GM19023 (cell line): Measurements from ENCODE around the gene TSSC4.

ENCODE experiments used
- ATAC-seq: cut with Tn5 transposase; IDR thresholded peaks from one replicate; pipeline ENCODE4 v1.9.1; 2021; ENCODE audit warnings: mild to moderate bottlenecking, moderate library complexity; ENCODE audit not compliant: unreplicated experiment

TSSC4 gene

DNA sequence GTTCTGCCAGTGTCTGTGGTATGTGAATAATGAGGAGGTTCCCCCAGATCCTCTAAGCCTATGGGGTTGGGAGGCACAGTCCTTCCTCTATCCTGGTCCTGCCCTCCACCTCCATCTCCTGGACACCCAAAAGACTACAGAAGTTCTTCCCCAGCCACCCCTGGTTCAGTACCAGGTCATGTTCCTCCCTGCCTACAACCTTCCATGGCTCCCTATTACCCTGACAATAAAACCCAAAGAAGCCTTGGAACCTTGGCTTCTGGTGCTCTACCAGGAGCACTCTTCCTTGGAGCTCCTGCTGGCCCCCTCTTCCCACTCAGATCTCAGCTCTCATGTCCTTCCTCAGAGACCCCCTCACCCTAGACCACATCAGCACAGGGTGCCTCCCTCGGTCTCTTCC, 30.8 kb downstream of the TSSC4 start:
- ATAC-seq: no peak

DNA sequence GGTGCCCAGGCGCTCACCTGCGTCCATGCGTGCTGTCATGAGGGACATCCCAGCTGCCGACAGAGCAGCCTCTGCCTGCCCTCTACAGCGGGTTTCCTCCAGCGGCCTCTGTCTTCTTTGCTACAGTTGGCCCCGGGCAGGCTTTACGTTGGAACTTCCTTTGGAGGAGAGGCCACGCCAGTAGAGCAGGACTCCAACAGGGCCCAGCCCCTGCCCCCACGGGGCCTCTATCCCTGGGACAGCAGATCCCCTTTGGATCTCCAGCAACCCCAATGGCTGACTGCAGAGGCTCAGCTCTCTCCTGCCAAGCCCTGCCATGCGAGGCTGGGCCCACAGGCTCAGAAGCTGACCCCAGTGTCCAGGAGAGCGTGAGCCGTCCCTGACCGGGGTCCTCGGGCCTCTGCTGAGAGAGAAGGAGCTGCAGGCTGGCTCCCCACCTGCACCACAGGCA, 31.6 kb downstream of the TSSC4 start:
- ATAC-seq: no peak

DNA sequence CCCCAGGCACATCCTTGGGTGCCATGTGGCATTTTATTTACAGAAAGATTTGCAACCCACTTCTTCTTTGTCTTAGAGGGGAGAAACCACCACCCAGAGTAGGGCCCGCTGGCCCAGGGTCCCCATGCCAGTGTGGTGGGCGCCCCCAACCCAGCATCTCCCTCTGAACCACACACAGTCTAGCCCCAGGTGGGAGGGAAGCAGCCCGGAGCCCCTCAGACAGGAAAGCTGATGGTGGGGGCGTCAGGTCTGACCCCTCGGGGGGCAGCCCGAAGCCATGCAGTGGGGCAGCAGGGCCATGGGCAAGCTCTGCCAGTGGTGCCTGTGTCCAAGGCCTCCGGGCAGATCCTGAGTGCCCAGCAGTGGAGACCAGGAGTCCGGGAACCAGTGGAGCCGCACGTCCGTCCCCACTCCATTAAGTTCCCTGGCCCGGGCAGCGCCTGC, 32.1 kb downstream of the TSSC4 start:
- no peak for ATAC-seq

DNA sequence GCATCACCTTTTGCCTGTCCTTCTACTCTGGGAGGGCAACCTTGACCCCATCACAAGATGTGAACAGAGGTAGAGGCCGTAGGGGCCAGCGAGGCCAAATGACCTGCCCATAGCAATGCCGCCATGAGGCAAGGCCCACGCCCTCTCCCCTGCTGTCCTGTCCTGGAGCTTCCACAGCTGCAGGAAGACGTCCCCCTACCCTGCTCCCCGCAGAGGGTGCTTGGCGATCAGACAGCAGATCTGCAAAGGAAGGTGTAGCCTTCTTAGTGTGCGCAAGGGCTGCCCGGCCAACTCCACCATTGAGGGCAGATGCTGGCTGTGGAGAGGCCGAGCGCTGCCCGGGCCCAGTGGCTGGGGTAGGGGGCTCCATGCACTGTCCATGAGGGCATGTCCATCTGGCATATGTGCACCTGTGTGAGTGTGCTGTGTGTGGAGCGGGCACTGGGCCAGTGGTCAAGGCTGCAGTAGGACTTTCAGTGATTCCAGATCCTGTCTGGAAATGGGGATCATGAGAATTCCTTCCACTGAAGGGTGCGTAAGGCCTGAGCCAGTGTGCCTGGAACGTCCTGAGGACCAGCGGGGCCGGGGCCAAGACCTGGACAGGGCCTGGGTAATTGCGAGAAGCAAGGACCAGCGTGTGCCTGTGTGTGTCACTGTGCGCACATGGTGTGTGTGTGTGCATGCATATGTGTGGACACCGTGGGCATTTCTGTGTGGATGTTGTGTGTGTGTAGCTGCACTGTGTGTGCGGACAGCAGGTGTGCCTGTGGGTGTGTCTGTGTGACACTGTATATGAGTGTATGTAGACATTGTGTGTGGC, 32.8 kb downstream of the TSSC4 start:
- ATAC-seq: no peak

DNA sequence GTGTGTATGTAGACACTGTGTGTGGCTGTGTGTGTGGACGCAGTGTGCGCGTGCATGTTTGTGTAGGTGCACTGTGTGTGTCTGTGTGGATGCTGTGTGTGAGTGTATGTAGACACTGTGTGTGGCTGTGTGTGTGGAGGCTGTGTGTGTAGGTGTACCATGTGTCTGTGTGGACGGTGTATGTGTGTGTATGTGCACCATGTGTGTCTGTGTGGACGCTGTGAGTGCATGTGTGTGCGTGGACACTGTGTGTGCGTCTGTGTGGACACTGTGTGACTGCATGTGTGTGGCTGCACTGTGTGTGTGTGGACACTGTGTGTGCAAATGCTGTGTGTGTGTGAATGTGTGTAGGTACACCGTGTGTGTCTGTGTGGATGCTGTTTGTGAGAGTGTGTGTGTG, 33.5 kb downstream of the TSSC4 start:
- ATAC-seq: no peak

- ATAC-seq: no peak
Observed at GRCh38 chr11:2434506-2435255, 34.1 kb downstream of the TSSC4 start.

DNA sequence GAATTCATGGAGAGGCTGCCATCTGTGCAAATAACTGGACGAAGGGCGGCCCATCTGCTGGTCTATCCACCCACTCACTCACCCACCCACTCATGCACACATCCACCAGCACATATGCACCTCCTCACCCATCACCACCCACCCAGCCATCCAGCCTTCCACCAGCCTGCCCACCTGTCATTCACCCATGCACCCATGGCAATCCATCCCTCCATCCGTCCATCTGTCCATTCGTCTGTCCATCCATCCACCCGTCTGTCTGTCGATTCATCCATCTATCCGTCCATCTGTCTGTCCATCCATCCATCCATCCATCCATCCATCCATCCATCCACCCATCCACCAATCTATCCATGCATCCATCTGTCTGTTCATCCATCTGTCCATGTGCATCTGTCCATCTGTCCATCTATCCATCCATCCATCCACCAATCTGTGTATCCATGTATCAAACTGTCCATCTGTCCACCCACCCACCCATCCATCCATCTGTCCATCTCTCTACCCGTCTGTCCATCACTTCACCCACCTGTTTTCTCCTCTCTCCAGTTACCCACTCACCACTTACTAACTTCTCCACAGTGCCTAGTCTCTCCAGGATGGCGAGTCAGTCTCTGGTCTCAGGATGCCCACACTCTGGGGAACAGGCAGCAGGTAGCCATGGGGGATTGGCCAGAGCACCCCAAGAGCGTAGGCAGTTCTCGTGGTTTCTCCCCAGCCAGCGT, 34.9 kb downstream of the TSSC4 start:
- ATAC-seq: no peak

- no peak for ATAC-seq
Observed at GRCh38 chr11:2436013-2436520, 35.5 kb downstream of the TSSC4 start.

DNA sequence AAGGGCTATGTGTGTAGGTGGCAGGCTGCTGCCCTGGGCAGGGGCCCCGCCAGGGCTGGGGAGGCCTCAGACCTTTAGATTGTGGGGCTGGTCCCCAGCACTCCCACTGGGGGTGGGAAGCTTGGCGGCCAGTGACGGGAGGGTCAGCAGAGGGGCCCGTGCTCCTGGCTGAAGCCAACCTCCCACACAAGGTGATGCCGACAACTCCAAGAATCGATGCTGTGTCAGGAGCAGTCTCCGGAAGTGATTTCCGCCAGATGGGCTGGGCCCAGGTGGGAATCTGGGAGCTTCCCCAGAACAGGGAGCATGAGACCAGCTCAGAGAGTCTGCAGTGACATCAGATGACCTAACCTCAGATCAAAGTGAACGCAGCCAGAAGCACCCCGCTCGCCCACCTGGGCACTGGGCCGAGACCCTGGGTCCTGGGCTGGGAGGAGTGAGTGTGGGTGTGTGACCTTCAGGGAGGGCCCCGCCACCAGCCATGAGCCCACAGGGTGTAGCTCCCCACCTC, 36.0 kb downstream of the TSSC4 start:
- no peak for ATAC-seq

DNA sequence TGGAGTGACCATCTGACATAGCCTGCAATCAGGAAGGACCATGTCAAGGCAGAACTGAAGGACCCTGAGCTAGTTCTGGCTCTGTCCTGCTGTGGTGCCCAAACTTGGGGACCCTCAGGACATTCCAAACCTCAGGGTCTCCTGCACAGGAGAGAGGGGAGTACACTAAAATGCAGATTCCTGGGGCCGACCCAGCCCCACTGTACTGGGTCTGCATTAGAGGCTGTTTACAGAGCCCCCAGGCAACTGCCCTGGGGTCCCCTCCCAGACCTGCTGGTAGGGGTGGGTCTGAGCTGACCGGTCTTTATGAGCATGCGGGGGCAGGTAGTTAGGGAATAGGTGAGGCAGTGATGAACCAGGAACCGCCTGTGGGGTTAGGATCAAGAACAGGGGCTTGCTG, 37.0 kb downstream of the TSSC4 start:
- ATAC-seq: no peak

GRCh38 chr11:2439820-2440219, 39.3 kb downstream of the TSSC4 start:
- no peak for ATAC-seq

DNA sequence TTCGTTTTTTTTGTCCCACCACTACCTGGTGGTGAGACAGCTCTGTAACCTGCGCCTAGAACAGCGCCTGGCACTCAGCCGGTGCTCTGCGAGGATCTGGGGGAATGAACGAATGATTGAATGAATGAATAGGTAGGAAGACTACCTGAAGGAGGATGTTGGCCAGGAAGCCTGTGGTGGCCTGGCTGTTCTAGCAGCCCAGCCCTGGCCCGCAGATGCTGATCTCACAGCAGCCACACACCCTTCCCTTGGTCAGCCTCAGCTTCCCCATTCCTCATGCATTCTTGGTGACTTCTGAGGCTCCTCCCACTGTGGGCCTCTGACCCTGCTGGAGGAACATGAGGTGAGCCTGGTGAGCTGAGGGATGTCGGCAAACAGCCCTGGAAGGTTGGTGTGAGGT, 40.1 kb downstream of the TSSC4 start:
- ATAC-seq: no peak

DNA sequence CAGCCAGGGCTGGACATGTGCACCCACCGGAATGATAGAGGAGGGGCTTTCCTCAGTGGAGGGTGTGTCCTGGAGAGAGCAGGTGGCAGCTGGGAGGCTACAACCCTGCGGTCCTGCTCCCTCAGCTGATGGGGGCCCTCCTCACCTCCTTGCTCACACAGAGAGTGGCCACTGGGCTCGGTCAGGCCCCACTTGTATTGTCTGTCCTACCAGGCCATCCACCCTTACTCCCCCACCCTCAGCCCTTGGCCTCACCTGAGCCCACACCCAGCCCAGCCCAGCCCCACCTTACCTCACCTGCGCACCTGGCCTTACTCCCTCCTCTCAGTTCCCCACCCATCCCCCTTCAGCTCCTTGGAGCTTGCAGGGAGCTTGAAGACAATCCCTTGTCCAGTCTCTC, 40.6 kb downstream of the TSSC4 start:
- no peak for ATAC-seq

GRCh38 chr11:2442589-2442988, 42.0 kb downstream of the TSSC4 start:
- no peak for ATAC-seq

DNA sequence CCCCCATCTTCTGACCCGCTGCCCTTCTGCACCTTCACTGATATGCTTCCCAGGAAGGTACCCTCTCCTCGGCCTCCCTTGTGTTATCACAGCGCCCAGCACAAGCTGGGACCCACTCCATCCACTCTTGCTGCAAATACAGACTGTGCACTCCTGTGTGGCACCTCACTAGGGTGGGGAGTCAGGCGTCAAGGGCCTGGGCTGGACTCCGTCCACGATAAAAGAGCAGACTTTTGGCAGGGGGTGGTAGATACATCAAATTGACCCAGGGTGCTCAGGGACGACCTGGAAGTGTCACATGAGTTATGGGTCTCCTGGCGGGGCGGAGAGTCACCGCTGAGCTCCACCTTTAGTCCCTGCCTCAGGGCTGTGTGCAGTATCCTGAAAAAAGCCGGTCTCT, 42.9 kb downstream of the TSSC4 start:
- ATAC-seq: no peak

DNA sequence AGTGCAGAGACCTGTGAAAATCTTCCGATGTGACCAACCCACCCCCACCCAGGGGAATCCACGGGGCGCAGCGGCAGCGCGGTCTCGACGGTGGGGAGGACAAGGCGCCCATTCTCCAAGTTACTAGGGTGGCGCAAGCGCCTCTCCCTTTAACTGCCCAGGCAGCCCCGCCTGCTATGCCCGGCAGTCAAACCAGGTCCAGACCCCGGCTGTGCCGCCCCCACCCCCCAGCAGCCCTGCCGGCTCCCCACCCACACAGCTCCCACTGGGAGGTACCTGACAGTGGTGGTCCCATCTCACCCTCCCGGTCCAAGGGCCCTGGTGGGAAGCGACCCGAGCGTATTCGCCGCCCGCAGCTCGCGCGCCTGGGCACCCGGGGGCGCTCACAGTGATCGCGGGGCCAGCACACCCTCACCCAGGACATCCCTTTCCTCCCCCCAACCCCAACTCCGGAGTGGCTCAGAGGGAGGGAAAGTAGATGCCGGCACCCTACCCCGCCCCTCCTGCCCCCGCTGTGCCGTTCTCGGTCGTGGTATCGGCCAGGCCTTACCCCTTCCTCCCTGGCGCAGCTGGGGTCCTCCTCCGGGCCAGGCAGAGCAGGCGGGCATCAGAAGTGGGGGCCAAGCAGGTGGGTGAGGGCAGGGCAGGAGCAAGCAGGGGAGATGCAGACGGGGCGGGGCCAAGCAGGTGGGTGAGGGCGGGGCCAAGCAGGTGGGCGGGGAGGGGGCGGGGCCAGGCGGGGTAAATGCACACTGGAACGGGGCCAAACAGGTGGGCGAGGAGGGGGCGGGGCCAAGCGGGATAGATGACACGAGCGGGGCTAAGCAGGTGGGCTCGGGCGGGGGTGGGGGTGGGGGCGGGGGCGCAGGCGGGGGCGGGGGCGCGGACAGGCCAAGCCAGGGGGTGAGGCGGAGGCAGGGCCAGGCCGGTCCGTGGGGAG, 43.6 kb downstream of the TSSC4 start, which contains the start of gene TRPM5:
TRPM5 (minus strand) TSS at position 634 of the 940 bp plus-strand sequence. CDS start 21,478 bp downstream, outside the sequence.
- ATAC-seq: no peak

GRCh38 chr11:2444821-2445745, 44.5 kb downstream of the TSSC4 start, which contains the start of gene KCNQ1:
Gene KCNQ1 (plus strand): TSS chr11:2445008. CDS start chr11:2445099, 91 bp downstream.
- ATAC-seq: no peak

DNA sequence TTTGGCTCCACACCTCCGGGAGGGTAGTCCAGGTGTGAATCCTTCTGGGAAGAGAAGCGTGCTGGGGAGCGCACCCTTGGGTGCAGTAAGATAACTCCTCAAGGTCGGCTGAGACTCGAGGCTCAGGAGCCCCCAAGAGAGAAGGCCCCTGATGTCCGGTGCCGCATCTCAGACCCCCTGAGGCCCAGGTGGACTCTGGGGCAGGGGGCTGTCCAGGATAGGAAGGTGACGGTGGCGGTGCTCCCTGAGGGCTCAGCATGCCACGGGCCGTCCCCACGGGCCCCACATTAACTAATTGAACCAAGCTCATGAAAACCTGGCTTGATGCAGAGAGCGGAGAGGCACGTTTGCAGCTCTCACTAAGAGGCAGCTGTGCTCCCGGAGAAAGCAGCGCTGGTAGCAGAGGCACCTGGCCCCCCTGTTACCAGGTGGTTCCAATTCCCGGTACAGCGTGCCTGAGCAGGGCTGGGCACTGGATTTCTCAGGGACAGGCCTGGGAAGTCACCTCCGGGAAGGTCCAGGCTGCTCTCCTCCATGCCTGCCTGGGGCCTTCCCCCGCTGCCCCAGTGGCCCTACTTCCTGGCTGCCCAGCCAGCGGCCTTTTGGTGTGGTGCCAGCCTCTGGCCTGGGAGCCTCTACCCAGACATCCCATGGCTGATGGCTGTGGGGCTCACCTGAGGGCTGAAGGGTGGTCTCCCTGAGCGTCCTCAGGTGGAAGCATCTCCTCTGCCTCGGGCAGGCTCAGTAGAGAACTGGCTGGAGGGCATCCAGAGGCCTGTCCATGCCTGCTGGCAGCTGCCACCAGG, 45.4 kb downstream of the TSSC4 start:
- no peak for ATAC-seq
